ENCODE measurements around the gene TCF12. TPM values are rescaled to one million over a fixed set of nuclear protein-coding genes. Genes with fewer than 3 reads are reported as not detected.
"Not testable (repeated sequence)": the region's sequence is repeated elsewhere in the genome, so short reads cannot be mapped to it uniquely, and the experiment has no call there.

TCF12 gene
- total RNA-seq, 1 experiment from 2014 or later = 189 TPM

DNA sequence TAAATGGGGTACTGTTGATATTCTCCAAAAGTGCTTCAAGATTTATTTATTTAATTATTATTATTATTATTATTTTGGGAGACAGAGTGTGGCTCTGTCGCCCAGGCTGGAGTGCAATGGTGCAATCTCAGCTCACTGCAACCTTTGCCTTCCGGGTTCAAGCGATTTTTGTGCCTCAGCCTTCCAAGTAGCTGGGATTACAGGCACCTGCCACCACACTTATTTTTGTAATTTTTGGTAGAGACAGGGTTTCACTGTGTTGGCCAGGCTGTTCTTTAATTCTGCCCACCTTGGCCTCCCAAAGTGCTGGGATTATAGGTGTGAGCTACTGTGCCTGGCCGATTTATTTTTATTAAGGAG, 14.0 kb downstream of the TCF12 start:
- not testable (repeated sequence) for H2AFZ ChIP-seq (ENCODE audit: low read length); H3K4me3 ChIP-seq (ENCODE audit: low read length); H3K4me2 ChIP-seq (ENCODE audit: low read depth, low read length, poor library complexity, severe bottlenecking); H3K9me3 ChIP-seq (ENCODE audit: low read length); H3K27me3 ChIP-seq (ENCODE audit: low read length); H3K27ac ChIP-seq (ENCODE audit: low read length); H3K9ac ChIP-seq (ENCODE audit: low read length); H4K20me1 ChIP-seq (ENCODE audit: insufficient read depth, low read depth, low read length); H3K9me2 ChIP-seq (replicated peaks; ENCODE audit: insufficient read depth, low read length); DNase-seq
- H3K4me1 ChIP-seq (ENCODE audit: low read length) = peaks cover 44% of the 10 kb centered on the region
- H3K36me3 ChIP-seq (ENCODE audit: insufficient read depth, low read length) = peaks cover 50% of the 10 kb centered on the region
- peaks cover 98% of the 10 kb centered on the region for H3K79me2 ChIP-seq (ENCODE audit: low read length)

DNA sequence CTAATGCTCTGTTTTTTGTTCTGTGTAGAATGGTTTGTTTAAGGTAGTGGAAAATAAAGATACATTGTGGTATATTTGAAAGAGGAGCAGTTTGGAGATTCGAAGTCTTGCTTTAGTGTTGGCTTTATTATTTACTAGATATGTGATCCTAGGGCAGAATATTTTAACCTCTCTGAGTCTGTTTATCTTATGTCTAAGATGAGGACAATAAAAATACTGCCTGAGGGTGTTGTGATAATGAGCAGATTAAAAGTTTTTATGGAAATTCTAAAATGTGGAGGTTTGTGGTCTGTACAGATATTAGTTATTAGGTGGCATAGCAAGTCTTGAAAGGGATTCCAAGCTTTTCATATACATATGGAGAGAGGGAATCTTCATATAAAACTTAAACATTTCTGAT, 15.0 kb downstream of the TCF12 start:
- H4K20me1 ChIP-seq (ENCODE audit: insufficient read depth, low read depth, low read length) = no peaks in the 10 kb centered on the region
- H3K4me2 ChIP-seq (ENCODE audit: low read depth, low read length, poor library complexity, severe bottlenecking) = no peak overlapping the region
- peaks cover 37% of the 10 kb centered on the region for H3K4me1 ChIP-seq (ENCODE audit: low read length)
- no peaks in the 10 kb centered on the region for H3K9me3 ChIP-seq (ENCODE audit: low read length)
- H3K4me3 ChIP-seq (ENCODE audit: low read length) = no peak overlapping the region
- no peak overlapping the region for H3K27ac ChIP-seq (ENCODE audit: low read length)
- H3K36me3 ChIP-seq (ENCODE audit: insufficient read depth, low read length) = peaks cover 41% of the 10 kb centered on the region
- H3K9ac ChIP-seq (ENCODE audit: low read length) = no peak overlapping the region
- H3K9me2 ChIP-seq (replicated peaks; ENCODE audit: insufficient read depth, low read length) = no peaks in the 10 kb centered on the region
- no peaks in the 10 kb centered on the region for H3K27me3 ChIP-seq (ENCODE audit: low read length)
- no peak overlapping the region for H2AFZ ChIP-seq (ENCODE audit: low read length)
- peaks cover 98% of the 10 kb centered on the region for H3K79me2 ChIP-seq (ENCODE audit: low read length)
- no peak for DNase-seq

DNA sequence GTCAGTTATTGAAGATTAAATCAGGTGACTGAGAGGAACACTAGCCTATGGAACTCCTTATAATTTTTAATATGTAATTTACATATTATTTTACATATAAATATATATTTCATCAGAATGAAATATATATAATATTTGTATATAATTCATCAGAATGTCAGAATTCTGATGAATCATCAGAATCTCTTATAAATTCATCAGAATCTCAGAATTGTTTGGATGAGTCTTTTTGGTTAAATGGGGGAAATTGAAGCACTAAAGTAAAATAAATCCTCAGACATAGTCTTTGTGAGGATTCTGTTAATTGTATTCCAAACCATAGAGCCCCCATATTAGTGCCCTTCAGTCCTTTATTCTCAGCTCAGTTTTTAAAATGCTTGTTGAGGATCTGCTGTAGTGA, 15.4 kb downstream of the TCF12 start:
- Histone ChIP-seq H3K27ac (ENCODE audit: low read length) (no peak overlapping the region), H3K27me3 (ENCODE audit: low read length) (no peaks in the 10 kb centered on the region), H3K9me2 (replicated peaks; ENCODE audit: insufficient read depth, low read length) (no peaks in the 10 kb centered on the region), H3K4me2 (ENCODE audit: low read depth, low read length, poor library complexity, severe bottlenecking) (no peak overlapping the region), H4K20me1 (ENCODE audit: insufficient read depth, low read depth, low read length) (no peaks in the 10 kb centered on the region), H3K4me3 (ENCODE audit: low read length) (no peak overlapping the region), H2AFZ (ENCODE audit: low read length) (no peak overlapping the region), H3K9me3 (ENCODE audit: low read length) (no peaks in the 10 kb centered on the region), H3K36me3 (ENCODE audit: insufficient read depth, low read length) (peaks cover 40% of the 10 kb centered on the region), H3K79me2 (ENCODE audit: low read length) (peaks cover 98% of the 10 kb centered on the region), H3K9ac (ENCODE audit: low read length) (no peak overlapping the region), H3K4me1 (ENCODE audit: low read length) (peaks cover 35% of the 10 kb centered on the region)
- no peak for DNase-seq

DNA sequence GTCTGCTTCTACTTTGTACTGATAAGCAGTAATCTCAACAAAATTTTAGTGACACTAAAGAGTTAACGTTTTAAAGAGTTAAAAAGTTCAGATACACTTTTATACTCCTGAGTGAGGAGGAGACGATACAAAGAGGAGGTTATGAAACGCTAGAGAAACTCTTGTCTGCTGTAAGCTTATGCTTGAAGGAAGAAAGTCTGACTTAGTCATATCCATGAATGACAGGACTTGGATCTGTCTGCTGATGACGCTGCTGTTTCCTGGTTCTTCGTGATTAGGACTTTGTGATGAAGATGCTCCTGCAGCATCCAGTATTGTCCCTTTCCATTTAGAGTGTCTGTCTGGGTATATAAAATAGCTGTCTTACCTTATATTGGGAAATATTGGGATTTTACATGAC, 15.8 kb downstream of the TCF12 start:
- Histone ChIP-seq H3K9ac (ENCODE audit: low read length) (no peak overlapping the region), H2AFZ (ENCODE audit: low read length) (no peak overlapping the region), H3K9me3 (ENCODE audit: low read length) (no peaks in the 10 kb centered on the region), H3K4me3 (ENCODE audit: low read length) (no peak overlapping the region), H3K4me2 (ENCODE audit: low read depth, low read length, poor library complexity, severe bottlenecking) (no peak overlapping the region), H3K36me3 (ENCODE audit: insufficient read depth, low read length) (peaks cover 36% of the 10 kb centered on the region), H3K4me1 (ENCODE audit: low read length) (peaks cover 30% of the 10 kb centered on the region), H3K27ac (ENCODE audit: low read length) (no peak overlapping the region), H3K79me2 (ENCODE audit: low read length) (peaks cover 98% of the 10 kb centered on the region), H3K9me2 (replicated peaks; ENCODE audit: insufficient read depth, low read length) (no peaks in the 10 kb centered on the region), H3K27me3 (ENCODE audit: low read length) (no peaks in the 10 kb centered on the region), H4K20me1 (ENCODE audit: insufficient read depth, low read depth, low read length) (no peaks in the 10 kb centered on the region)
- no peak for DNase-seq

DNA sequence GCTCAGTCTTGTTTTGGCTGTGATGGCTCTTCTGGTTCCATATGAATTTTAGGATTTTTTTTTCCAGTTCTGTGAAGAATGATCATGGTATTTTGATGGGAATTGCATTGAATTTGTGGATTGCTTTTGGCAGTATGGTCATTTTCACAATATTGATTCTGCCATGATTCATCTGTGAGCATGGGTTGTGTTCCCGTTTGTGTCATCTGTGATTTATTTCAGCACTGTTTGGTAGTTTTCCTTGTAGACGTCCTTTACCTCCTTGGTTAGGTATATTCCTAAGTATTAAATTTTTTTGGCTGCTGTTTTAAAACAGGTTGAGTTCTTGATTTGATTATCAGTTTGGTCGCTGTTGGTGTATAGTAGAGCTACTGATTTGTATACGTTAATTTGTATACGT, 18.5 kb downstream of the TCF12 start:
- peaks cover 98% of the 10 kb centered on the region for H3K79me2 ChIP-seq (ENCODE audit: low read length)
- DNase-seq = no peak

DNA sequence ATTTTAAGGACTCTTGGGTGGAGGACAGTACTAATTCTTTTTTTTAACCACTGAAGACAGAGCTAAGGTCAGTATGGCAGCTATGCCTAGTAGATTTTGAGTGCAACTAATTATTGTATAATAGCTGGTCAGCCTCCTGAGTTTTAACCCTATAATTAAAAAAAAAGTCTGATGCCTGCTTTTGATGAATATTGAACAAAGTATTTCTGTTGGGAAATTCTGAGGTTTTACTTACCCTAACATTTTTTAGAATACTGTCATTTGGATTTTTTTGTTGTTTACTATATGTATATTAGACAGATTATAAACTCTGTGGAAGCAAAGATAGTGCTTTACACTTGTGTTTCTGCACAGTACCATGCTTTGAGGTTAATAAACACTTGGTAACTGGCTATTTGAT, 20.8 kb downstream of the TCF12 start:
- DNase-seq = no peak
- Histone ChIP-seq H3K4me1 (ENCODE audit: low read length) (peaks cover 8% of the 10 kb centered on the region), H2AFZ (ENCODE audit: low read length) (no peak overlapping the region), H3K79me2 (ENCODE audit: low read length) (peaks cover 100% of the 10 kb centered on the region), H3K4me3 (ENCODE audit: low read length) (no peak overlapping the region), H3K27me3 (ENCODE audit: low read length) (no peaks in the 10 kb centered on the region), H3K9me2 (replicated peaks; ENCODE audit: insufficient read depth, low read length) (no peaks in the 10 kb centered on the region), H3K9me3 (ENCODE audit: low read length) (no peaks in the 10 kb centered on the region), H4K20me1 (ENCODE audit: insufficient read depth, low read depth, low read length) (no peaks in the 10 kb centered on the region), H3K9ac (ENCODE audit: low read length) (no peak overlapping the region), H3K36me3 (ENCODE audit: insufficient read depth, low read length) (peaks cover 28% of the 10 kb centered on the region), H3K27ac (ENCODE audit: low read length) (no peak overlapping the region), H3K4me2 (ENCODE audit: low read depth, low read length, poor library complexity, severe bottlenecking) (no peak overlapping the region)

More for the DNA sequence above, 18.5 kb downstream of the TCF12 start:
- no peak overlapping the region for H3K27ac ChIP-seq (ENCODE audit: low read length)
- H3K9me3 ChIP-seq (ENCODE audit: low read length) = no peaks in the 10 kb centered on the region
- no peaks in the 10 kb centered on the region for H3K27me3 ChIP-seq (ENCODE audit: low read length)
- H3K4me2 ChIP-seq (ENCODE audit: low read depth, low read length, poor library complexity, severe bottlenecking) = no peak overlapping the region
- peaks cover 11% of the 10 kb centered on the region for H3K4me1 ChIP-seq (ENCODE audit: low read length)
- no peak overlapping the region for H3K9ac ChIP-seq (ENCODE audit: low read length)
- no peaks in the 10 kb centered on the region for H4K20me1 ChIP-seq (ENCODE audit: insufficient read depth, low read depth, low read length)
- no peak overlapping the region for H3K4me3 ChIP-seq (ENCODE audit: low read length)
- H3K36me3 ChIP-seq (ENCODE audit: insufficient read depth, low read length) = peaks cover 23% of the 10 kb centered on the region
- no peaks in the 10 kb centered on the region for H3K9me2 ChIP-seq (replicated peaks; ENCODE audit: insufficient read depth, low read length)
- no peak overlapping the region for H2AFZ ChIP-seq (ENCODE audit: low read length)

DNA sequence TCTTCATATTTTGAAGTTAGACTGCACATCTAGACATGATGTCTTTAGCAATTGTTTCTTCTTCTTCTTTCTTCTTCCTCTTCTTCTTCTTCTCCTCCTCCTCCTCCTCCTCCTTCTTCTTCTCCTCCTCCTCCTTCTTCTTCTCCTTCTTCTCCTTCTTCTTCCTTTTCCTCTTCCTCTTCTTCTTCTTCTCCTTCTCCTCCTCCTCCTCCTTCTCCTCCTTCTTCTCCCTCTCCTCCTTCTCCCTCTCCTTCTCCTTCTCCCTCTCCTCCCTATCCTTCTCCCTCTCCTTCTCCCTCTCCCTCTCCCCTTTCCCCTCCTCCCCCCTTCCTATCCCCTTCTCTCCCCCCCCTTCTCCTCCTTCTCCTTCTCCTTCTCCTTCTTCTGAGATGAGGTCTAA, 21.9 kb downstream of the TCF12 start:
- no peaks in the 10 kb centered on the region for H3K27me3 ChIP-seq (ENCODE audit: low read length)
- H3K4me3 ChIP-seq (ENCODE audit: low read length) = no peak overlapping the region
- peaks cover 8% of the 10 kb centered on the region for H3K4me1 ChIP-seq (ENCODE audit: low read length)
- H3K9me2 ChIP-seq (replicated peaks; ENCODE audit: insufficient read depth, low read length) = no peaks in the 10 kb centered on the region
- H3K36me3 ChIP-seq (ENCODE audit: insufficient read depth, low read length) = peaks cover 33% of the 10 kb centered on the region; the same call in 1 of the 2 replicates
- no peak overlapping the region for H2AFZ ChIP-seq (ENCODE audit: low read length)
- no peak for DNase-seq
- peaks cover 100% of the 10 kb centered on the region for H3K79me2 ChIP-seq (ENCODE audit: low read length)
- no peak overlapping the region for H3K9ac ChIP-seq (ENCODE audit: low read length)
- no peak overlapping the region for H3K4me2 ChIP-seq (ENCODE audit: low read depth, low read length, poor library complexity, severe bottlenecking)
- H4K20me1 ChIP-seq (ENCODE audit: insufficient read depth, low read depth, low read length) = no peaks in the 10 kb centered on the region
- no peak overlapping the region for H3K27ac ChIP-seq (ENCODE audit: low read length)
- H3K9me3 ChIP-seq (ENCODE audit: low read length) = no peaks in the 10 kb centered on the region

DNA sequence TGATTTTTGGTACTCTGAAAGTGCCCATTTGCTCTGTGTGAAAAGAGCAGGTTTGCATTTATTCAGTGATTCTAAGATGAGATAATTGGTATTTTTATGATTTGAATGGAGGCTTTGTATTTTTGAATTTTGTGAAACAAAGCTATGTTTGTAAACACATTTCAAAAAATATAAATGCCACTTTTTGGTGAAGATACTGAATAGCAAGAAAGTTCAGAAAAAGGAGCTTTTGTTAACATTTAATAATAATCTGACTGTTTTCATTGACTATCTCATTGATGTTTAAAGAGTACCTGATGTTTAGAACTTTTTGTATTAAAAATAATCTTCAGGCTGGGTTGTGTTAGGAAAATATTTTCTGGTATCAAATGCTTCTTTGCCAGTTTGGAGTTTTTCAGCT, 23.7 kb downstream of the TCF12 start:
- Histone ChIP-seq H3K27ac (ENCODE audit: low read length) (no peak overlapping the region), H3K4me1 (ENCODE audit: low read length) (peaks cover 8% of the 10 kb centered on the region), H3K36me3 (ENCODE audit: insufficient read depth, low read length) (peaks cover 33% of the 10 kb centered on the region; the same call in 1 of the 2 replicates), H3K9me2 (replicated peaks; ENCODE audit: insufficient read depth, low read length) (no peaks in the 10 kb centered on the region), H3K79me2 (ENCODE audit: low read length) (peaks cover 100% of the 10 kb centered on the region), H3K4me2 (ENCODE audit: low read depth, low read length, poor library complexity, severe bottlenecking) (no peak overlapping the region), H3K9ac (ENCODE audit: low read length) (no peak overlapping the region), H4K20me1 (ENCODE audit: insufficient read depth, low read depth, low read length) (no peaks in the 10 kb centered on the region), H2AFZ (ENCODE audit: low read length) (no peak overlapping the region), H3K9me3 (ENCODE audit: low read length) (no peaks in the 10 kb centered on the region), H3K4me3 (ENCODE audit: low read length) (no peak overlapping the region), H3K27me3 (ENCODE audit: low read length) (no peaks in the 10 kb centered on the region)
- DNase-seq = no peak

DNA sequence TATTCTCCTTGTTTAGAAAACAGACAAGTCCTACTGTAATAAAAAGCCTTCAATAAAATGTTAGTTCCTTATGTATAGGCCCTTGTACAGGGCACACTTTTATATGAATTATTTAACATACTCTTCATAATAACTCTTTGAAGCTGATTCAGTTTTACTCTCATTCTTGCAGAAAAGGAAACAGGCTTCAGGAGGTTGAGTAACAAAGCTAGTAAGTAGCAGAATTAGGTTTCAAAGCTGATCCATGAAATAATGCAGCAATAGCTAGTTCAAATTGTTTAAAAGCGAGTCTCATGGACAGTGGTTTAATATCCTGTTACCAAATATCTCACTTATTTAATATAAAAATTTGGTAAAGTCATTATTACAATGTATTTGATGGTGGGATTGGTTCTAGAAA, 25.0 kb downstream of the TCF12 start:
- peaks cover 33% of the 10 kb centered on the region; the same call in 1 of the 2 replicates for H3K36me3 ChIP-seq (ENCODE audit: insufficient read depth, low read length)
- H3K9me2 ChIP-seq (replicated peaks; ENCODE audit: insufficient read depth, low read length) = no peaks in the 10 kb centered on the region
- no peak overlapping the region for H3K27ac ChIP-seq (ENCODE audit: low read length)
- no peak overlapping the region for H3K4me3 ChIP-seq (ENCODE audit: low read length)
- no peak overlapping the region for H3K4me2 ChIP-seq (ENCODE audit: low read depth, low read length, poor library complexity, severe bottlenecking)
- no peak overlapping the region for H3K9ac ChIP-seq (ENCODE audit: low read length)
- H3K79me2 ChIP-seq (ENCODE audit: low read length) = peaks cover 100% of the 10 kb centered on the region
- H2AFZ ChIP-seq (ENCODE audit: low read length) = no peak overlapping the region
- DNase-seq = no peak
- no peaks in the 10 kb centered on the region for H3K27me3 ChIP-seq (ENCODE audit: low read length)
- peaks cover 8% of the 10 kb centered on the region for H3K4me1 ChIP-seq (ENCODE audit: low read length)
- H3K9me3 ChIP-seq (ENCODE audit: low read length) = no peaks in the 10 kb centered on the region
- H4K20me1 ChIP-seq (ENCODE audit: insufficient read depth, low read depth, low read length) = no peaks in the 10 kb centered on the region
